ENCODE results near the gene SCAF1.

- TF ChIP-seq CTCF (IDR thresholded peaks at IDR 0.05) (no peak), POLR2A (IDR thresholded peaks at IDR 0.05) (no peak)
Measured at GRCh38 chr19:49691243-49692146, 49.5 kb downstream of the SCAF1 start.
